Measurements from ENCODE around the gene ITPK1. TPM values are rescaled to one million over a fixed set of nuclear protein-coding genes. Genes with fewer than 3 reads are reported as not detected.

ITPK1 gene
- total and polyA plus RNA-seq, 2 donors (not counting 3 experiments of a cell fraction or from before 2014, with no cell fraction given) = 39.6 to 51.8 TPM

GRCh38 chr14:93095742-93096510 is 19.8 kb downstream of the ITPK1 start:
- intact Hi-C loops (cut with micrococcal nuclease) = no loop called here
- Histone ChIP-seq H3K9me3 (replicated peaks; ENCODE audit: control insufficient read depth, insufficient read depth, low read length) (no peaks in the 10 kb centered on the region), H3K79me2 (ENCODE audit: control insufficient read depth, insufficient read depth, low read length) (no peaks in the 10 kb centered on the region), H3K27me3 (ENCODE audit: control insufficient read depth in 2 of 2, insufficient read depth in 2 of 2, low read length in 2 of 2) (no peaks in the 10 kb centered on the region), H3K9ac (replicated peaks; ENCODE audit: extremely low read depth, insufficient read depth, low read length) (no peak overlapping the region), H3K36me3 (ENCODE audit: control insufficient read depth in 2 of 2, extremely low read depth in 1 of 2, insufficient read depth in 2 of 2, low read length in 2 of 2) (no peaks in the 10 kb centered on the region), H3K4me3 (replicated peaks in 1 of 3; ENCODE audit: insufficient read depth in 1 of 3, low read depth in 1 of 3, low read length in 3 of 3) (no peak overlapping the region), H3K4me2 (ENCODE audit: insufficient read depth, low read length) (no peak overlapping the region), H3K27ac (ENCODE audit: insufficient read depth, low read depth, low read length) (no peak overlapping the region), H3K9me1 (replicated peaks; ENCODE audit: control insufficient read depth, extremely low read depth, insufficient read depth, low read length) (no peaks in the 10 kb centered on the region), H4K20me1 (replicated peaks; ENCODE audit: control insufficient read depth, extremely low read depth, insufficient read depth, low read length) (no peaks in the 10 kb centered on the region), H3K4me1 (ENCODE audit: control insufficient read depth, extremely low read depth, insufficient read depth, low read length) (no peaks in the 10 kb centered on the region), H2AFZ (ENCODE audit: low read depth, low read length) (no peak overlapping the region)
- no peak for TF ChIP-seq FOS (IDR thresholded peaks at IDR 0.05; ENCODE audit: borderline replicate concordance, insufficient read depth, low read length)
- no peak for TF ChIP-seq GATA2 (IDR thresholded peaks at IDR 0.05; ENCODE audit: insufficient read depth, insufficient read length, low read depth, low read length)
- TF ChIP-seq POLR2A (IDR thresholded peaks at IDR 0.05; ENCODE audit: low read depth, low read length) = no peak
- no peak for TF ChIP-seq MAX (IDR thresholded peaks at IDR 0.05; ENCODE audit: insufficient read depth, insufficient read length)
- no peak for TF ChIP-seq JUN (IDR thresholded peaks at IDR 0.05; ENCODE audit: borderline replicate concordance, insufficient read depth, insufficient read length, low read depth)
- TF ChIP-seq CTCF (IDR thresholded peaks at IDR 0.05; ENCODE audit: extremely low read depth in 1 of 2, insufficient read depth in 1 of 2, low read depth in 1 of 2, low read length in 2 of 2) = no peak
- TF ChIP-seq POLR2AphosphoS5 (IDR thresholded peaks at IDR 0.05; ENCODE audit: insufficient read depth, low read depth, low read length) = no peak
- no peak for TF ChIP-seq MYC (IDR thresholded peaks at IDR 0.05; ENCODE audit: low read depth, low read length)
- no peak for TF ChIP-seq EZH2 (IDR thresholded peaks at IDR 0.05; ENCODE audit: borderline replicate concordance, low read depth, low read length, severe bottlenecking)
- DNase-seq (ENCODE audit: low read depth, low spot score) (no peak), FAIRE-seq (no peak)
- dilution Hi-C loops (cut with MboI; ENCODE audit: extremely low pct_ligation_motif_present, low sequenced_read_pairs) = no loop called here
- BruUV-seq (replicated peaks) = no TSS peak
- POLR2A ChIA-PET = no interaction called here
- CTCF ChIA-PET = interaction anchor here (1.1 to 3.2 kb wide), 3 partner anchors 15 to 62 kb away, joined by 3 to 21 read pairs (median 3); no protein-coding TSS in a partner anchor
